ENCODE data around the gene SYT5. TPM values are rescaled to one million over a fixed set of nuclear protein-coding genes. Genes with fewer than 3 reads are reported as not detected.

The SYT5 gene
- total and polyA plus RNA-seq, 2 of the 13 experiments (the other 11 are each of a cell fraction or from before 2014, with no cell fraction given), result not detected

DNA sequence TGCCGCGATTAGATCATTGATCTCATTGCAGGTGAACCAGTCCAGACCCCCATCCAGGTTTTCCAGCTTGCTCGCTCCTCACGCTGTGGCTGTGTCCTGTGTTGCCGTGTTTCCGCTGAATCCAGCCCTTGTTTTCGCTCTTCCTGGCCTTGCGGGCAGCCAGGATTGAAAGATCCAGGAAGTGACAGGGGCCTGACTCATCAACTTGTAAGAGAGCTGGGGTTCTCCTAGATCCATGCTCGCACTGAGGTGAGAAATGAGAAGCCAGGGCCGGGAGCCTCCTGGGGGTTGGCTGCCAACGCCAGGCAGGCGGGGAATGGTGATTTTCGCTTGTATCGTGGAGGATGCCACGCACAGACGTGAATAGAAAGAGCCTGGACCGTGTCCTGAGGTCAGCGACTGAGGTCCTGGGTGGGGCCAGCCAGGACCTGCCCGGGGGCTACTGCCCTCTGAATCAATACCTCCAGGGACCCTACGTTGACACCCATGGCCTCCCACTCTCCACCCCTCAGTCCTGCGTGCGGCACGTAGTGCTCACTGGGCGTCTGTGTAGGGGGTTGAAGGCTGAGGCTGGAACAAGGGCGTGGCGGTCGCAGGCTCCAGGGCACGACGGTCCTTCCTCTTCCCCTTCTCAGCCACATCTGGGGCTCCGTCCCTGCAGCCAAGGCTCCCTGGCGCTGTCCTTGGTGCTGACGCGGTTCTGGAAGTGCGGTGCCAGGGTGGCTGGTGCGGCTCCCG lies 36.5 kb upstream of the SYT5 start (continued):
- TF ChIP-seq, protein P1, sequence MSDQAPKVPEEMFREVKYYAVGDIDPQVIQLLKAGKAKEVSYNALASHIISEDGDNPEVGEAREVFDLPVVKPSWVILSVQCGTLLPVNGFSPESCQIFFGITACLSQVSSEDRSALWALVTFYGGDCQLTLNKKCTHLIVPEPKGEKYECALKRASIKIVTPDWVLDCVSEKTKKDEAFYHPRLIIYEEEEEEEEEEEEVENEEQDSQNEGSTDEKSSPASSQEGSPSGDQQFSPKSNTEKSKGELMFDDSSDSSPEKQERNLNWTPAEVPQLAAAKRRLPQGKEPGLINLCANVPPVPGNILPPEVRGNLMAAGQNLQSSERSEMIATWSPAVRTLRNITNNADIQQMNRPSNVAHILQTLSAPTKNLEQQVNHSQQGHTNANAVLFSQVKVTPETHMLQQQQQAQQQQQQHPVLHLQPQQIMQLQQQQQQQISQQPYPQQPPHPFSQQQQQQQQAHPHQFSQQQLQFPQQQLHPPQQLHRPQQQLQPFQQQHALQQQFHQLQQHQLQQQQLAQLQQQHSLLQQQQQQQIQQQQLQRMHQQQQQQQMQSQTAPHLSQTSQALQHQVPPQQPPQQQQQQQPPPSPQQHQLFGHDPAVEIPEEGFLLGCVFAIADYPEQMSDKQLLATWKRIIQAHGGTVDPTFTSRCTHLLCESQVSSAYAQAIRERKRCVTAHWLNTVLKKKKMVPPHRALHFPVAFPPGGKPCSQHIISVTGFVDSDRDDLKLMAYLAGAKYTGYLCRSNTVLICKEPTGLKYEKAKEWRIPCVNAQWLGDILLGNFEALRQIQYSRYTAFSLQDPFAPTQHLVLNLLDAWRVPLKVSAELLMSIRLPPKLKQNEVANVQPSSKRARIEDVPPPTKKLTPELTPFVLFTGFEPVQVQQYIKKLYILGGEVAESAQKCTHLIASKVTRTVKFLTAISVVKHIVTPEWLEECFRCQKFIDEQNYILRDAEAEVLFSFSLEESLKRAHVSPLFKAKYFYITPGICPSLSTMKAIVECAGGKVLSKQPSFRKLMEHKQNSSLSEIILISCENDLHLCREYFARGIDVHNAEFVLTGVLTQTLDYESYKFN (CRISPR knock-in tag; conservative IDR thresholded peaks at IDR 0.05), result peak; percentile 66
- TF ChIP-seq ZNF331 (CRISPR knock-in tag; IDR thresholded peaks at IDR 0.05) (peak; percentile 97), RBFOX2 (IDR thresholded peaks at IDR 0.05; ENCODE audit: low read depth, low read length) (peak; percentile 70), ZNF3 (CRISPR knock-in tag; IDR thresholded peaks at IDR 0.05) (peak; percentile 71; the same call in 1 of the 2 replicates), TP53 (CRISPR knock-in tag; conservative IDR thresholded peaks at IDR 0.05) (peak; percentile 89; the same call in 1 of the 2 replicates), ZNF143 (CRISPR knock-in tag; IDR thresholded peaks at IDR 0.05) (peak; percentile 69), NR2F2 (IDR thresholded peaks at IDR 0.05; ENCODE audit: borderline replicate concordance, low read depth) (no peak; the same call in 1 of the 2 replicates), ELF4 (CRISPR knock-in tag; IDR thresholded peaks at IDR 0.05; ENCODE audit: borderline replicate concordance) (peak; percentile 98), POLR2AphosphoS5 (IDR thresholded peaks at IDR 0.05; ENCODE audit: low read depth, low read length) (peak; percentile 66; the same call in 1 of the 2 replicates), ZNF44 (CRISPR knock-in tag; IDR thresholded peaks at IDR 0.05) (no peak; the same call in 1 of the 2 replicates), NKX3-1 (CRISPR knock-in tag; IDR thresholded peaks at IDR 0.05) (peak; percentile 99), REPIN1 (CRISPR knock-in tag; IDR thresholded peaks at IDR 0.05; ENCODE audit: borderline replicate concordance, low read depth) (peak; percentile 22; the same call in 1 of the 2 replicates)
- TF ChIP-seq, protein P2, sequence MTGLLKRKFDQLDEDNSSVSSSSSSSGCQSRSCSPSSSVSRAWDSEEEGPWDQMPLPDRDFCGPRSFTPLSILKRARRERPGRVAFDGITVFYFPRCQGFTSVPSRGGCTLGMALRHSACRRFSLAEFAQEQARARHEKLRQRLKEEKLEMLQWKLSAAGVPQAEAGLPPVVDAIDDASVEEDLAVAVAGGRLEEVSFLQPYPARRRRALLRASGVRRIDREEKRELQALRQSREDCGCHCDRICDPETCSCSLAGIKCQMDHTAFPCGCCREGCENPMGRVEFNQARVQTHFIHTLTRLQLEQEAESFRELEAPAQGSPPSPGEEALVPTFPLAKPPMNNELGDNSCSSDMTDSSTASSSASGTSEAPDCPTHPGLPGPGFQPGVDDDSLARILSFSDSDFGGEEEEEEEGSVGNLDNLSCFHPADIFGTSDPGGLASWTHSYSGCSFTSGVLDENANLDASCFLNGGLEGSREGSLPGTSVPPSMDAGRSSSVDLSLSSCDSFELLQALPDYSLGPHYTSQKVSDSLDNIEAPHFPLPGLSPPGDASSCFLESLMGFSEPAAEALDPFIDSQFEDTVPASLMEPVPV (CRISPR knock-in tag; IDR thresholded peaks at IDR 0.05), result peak; percentile 91
- TF ChIP-seq, protein P3, sequence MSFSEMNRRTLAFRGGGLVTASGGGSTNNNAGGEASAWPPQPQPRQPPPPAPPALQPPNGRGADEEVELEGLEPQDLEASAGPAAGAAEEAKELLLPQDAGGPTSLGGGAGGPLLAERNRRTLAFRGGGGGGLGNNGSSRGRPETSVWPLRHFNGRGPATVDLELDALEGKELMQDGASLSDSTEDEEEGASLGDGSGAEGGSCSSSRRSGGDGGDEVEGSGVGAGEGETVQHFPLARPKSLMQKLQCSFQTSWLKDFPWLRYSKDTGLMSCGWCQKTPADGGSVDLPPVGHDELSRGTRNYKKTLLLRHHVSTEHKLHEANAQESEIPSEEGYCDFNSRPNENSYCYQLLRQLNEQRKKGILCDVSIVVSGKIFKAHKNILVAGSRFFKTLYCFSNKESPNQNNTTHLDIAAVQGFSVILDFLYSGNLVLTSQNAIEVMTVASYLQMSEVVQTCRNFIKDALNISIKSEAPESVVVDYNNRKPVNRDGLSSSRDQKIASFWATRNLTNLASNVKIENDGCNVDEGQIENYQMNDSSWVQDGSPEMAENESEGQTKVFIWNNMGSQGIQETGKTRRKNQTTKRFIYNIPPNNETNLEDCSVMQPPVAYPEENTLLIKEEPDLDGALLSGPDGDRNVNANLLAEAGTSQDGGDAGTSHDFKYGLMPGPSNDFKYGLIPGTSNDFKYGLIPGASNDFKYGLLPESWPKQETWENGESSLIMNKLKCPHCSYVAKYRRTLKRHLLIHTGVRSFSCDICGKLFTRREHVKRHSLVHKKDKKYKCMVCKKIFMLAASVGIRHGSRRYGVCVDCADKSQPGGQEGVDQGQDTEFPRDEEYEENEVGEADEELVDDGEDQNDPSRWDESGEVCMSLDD (CRISPR knock-in tag; IDR thresholded peaks at IDR 0.05; ENCODE audit: borderline replicate concordance), result no peak
- TF ChIP-seq, protein P4, sequence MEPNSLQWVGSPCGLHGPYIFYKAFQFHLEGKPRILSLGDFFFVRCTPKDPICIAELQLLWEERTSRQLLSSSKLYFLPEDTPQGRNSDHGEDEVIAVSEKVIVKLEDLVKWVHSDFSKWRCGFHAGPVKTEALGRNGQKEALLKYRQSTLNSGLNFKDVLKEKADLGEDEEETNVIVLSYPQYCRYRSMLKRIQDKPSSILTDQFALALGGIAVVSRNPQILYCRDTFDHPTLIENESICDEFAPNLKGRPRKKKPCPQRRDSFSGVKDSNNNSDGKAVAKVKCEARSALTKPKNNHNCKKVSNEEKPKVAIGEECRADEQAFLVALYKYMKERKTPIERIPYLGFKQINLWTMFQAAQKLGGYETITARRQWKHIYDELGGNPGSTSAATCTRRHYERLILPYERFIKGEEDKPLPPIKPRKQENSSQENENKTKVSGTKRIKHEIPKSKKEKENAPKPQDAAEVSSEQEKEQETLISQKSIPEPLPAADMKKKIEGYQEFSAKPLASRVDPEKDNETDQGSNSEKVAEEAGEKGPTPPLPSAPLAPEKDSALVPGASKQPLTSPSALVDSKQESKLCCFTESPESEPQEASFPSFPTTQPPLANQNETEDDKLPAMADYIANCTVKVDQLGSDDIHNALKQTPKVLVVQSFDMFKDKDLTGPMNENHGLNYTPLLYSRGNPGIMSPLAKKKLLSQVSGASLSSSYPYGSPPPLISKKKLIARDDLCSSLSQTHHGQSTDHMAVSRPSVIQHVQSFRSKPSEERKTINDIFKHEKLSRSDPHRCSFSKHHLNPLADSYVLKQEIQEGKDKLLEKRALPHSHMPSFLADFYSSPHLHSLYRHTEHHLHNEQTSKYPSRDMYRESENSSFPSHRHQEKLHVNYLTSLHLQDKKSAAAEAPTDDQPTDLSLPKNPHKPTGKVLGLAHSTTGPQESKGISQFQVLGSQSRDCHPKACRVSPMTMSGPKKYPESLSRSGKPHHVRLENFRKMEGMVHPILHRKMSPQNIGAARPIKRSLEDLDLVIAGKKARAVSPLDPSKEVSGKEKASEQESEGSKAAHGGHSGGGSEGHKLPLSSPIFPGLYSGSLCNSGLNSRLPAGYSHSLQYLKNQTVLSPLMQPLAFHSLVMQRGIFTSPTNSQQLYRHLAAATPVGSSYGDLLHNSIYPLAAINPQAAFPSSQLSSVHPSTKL (CRISPR knock-in tag; IDR thresholded peaks at IDR 0.05), result peak; percentile 78
- TF ChIP-seq, protein P5, sequence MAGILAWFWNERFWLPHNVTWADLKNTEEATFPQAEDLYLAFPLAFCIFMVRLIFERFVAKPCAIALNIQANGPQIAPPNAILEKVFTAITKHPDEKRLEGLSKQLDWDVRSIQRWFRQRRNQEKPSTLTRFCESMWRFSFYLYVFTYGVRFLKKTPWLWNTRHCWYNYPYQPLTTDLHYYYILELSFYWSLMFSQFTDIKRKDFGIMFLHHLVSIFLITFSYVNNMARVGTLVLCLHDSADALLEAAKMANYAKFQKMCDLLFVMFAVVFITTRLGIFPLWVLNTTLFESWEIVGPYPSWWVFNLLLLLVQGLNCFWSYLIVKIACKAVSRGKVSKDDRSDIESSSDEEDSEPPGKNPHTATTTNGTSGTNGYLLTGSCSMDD (CRISPR knock-in tag; IDR thresholded peaks at IDR 0.05), result no peak
